SK-N-SH treated with all-trans-retinoic acid at 6 μM for 48 hours (cell line): Measurements from ENCODE around the gene KCNG2.

ENCODE experiments used
- CSDC2 ChIP-seq: fragments of 250-450 bp; sonication (Bioruptor Pico); IDR thresholded peaks from 2 replicates; pipeline ENCODE4 v1.5.0; 2020; ENCODE audit warnings: mild to moderate bottlenecking, moderate library complexity
- ESRRG ChIP-seq: fragments of 250-450 bp; sonication (Bioruptor Pico); IDR thresholded peaks from 2 replicates; pipeline ENCODE4 v1.6.1; 2021; ENCODE audit warnings: mild to moderate bottlenecking
- PATZ1 ChIP-seq: fragments of 250-450 bp; sonication (Bioruptor Pico); IDR thresholded peaks from 2 replicates; pipeline ENCODE4 v1.8.0; 2020; ENCODE audit warnings: mild to moderate bottlenecking, moderate library complexity, borderline replicate concordance
- PPARA ChIP-seq: fragments of 250-450 bp; sonication (Bioruptor Pico); IDR thresholded peaks from 2 replicates; pipeline ENCODE4 v1.5.0; 2020; ENCODE audit warnings: mild to moderate bottlenecking, borderline replicate concordance
- SNAI2 ChIP-seq: fragments of 250-450 bp; sonication (Bioruptor Pico); IDR thresholded peaks from 2 replicates; pipeline ENCODE4 v1.5.0; 2020; ENCODE audit warnings: mild to moderate bottlenecking, moderate library complexity
- TCF4 ChIP-seq: fragments of 250-450 bp; sonication (Bioruptor Pico); IDR thresholded peaks from 2 replicates; pipeline ENCODE4 v1.8.0; 2021; ENCODE audit warnings: mild to moderate bottlenecking, moderate library complexity, borderline replicate concordance
- TOX ChIP-seq: fragments of 250-450 bp; sonication (Bioruptor Pico); IDR thresholded peaks from 2 replicates; pipeline ENCODE4 v1.8.0; 2021; ENCODE audit warnings: mild to moderate bottlenecking, moderate library complexity, borderline replicate concordance
- TSHZ2 ChIP-seq: fragments of 250-450 bp; sonication (Bioruptor Pico); IDR thresholded peaks from 2 replicates; pipeline ENCODE4 v1.5.0; 2020; ENCODE audit warnings: mild to moderate bottlenecking, moderate library complexity
- ZFP3 ChIP-seq: fragments of 250-450 bp; sonication (Bioruptor Pico); IDR thresholded peaks from 2 replicates; pipeline ENCODE4 v1.5.0; 2020; ENCODE audit warnings: mild to moderate bottlenecking, moderate library complexity
- ZNF70 ChIP-seq: fragments of 450-650 bp; formaldehyde crosslinking; IDR thresholded peaks from 2 replicates; pipeline ENCODE4 v1.5.0; 2020; ENCODE audit warnings: mild to moderate bottlenecking, moderate library complexity
- ZNF8 ChIP-seq: fragments of 450-650 bp; formaldehyde crosslinking; IDR thresholded peaks from 2 replicates; pipeline ENCODE4 v1.5.0; 2020; ENCODE audit warnings: mild to moderate bottlenecking, moderate library complexity

GRCh38 chr18:79780547-79780946 is 17.2 kb upstream of the KCNG2 start:
- TF ChIP-seq TSHZ2 (CRISPR knock-in tag) (no peak), CSDC2 (CRISPR knock-in tag) (no peak), ESRRG (CRISPR knock-in tag) (no peak), PPARA (CRISPR knock-in tag) (no peak), ZNF8 (CRISPR knock-in tag) (no peak), TCF4 (no peak), ZNF70 (no peak), ZFP3 (CRISPR knock-in tag) (no peak), TOX (CRISPR knock-in tag) (no peak), PATZ1 (CRISPR knock-in tag) (no peak), SNAI2 (CRISPR knock-in tag) (no peak)
